Astrocyte of the spinal cord (primary cell): ENCODE data around the gene FZD2.

Experiments used
- DNase-seq: peaks from one replicate; pipeline ENCODE4 v3.0.0; 2011; ENCODE audit warnings: low read depth, low spot score
- H3K4me3 ChIP-seq: 2 replicates; pipeline ENCODE4 v1.5.1; 2011; ENCODE audit warnings: low read depth, mild to moderate bottlenecking, low read length, moderate library complexity
- CTCF ChIP-seq: IDR thresholded peaks from 2 replicates; pipeline ENCODE4 v1.5.1; 2012; ENCODE audit warnings: low read depth, mild to moderate bottlenecking, low read length, inconsistent platforms
- in situ Hi-C: cut with HindIII; loops from 2 replicates; pipeline ENCODE4 v1.10.0; 2017; ENCODE audit warnings: low sequenced_read_pairs

Gene FZD2

GRCh38 chr17:44602390-44602789, 45.1 kb downstream of the FZD2 start:
- in situ Hi-C loops, result no loop called here
- H3K4me3 ChIP-seq, result no peak overlapping the region
- DNase-seq, result no peak
- TF ChIP-seq CTCF, result no peak

GRCh38 chr17:44602970-44603369, 45.7 kb downstream of the FZD2 start:
- in situ Hi-C loops, result no loop called here
- no peak for DNase-seq
- H3K4me3 ChIP-seq, result no peak overlapping the region
- no peak for TF ChIP-seq CTCF

DNA sequence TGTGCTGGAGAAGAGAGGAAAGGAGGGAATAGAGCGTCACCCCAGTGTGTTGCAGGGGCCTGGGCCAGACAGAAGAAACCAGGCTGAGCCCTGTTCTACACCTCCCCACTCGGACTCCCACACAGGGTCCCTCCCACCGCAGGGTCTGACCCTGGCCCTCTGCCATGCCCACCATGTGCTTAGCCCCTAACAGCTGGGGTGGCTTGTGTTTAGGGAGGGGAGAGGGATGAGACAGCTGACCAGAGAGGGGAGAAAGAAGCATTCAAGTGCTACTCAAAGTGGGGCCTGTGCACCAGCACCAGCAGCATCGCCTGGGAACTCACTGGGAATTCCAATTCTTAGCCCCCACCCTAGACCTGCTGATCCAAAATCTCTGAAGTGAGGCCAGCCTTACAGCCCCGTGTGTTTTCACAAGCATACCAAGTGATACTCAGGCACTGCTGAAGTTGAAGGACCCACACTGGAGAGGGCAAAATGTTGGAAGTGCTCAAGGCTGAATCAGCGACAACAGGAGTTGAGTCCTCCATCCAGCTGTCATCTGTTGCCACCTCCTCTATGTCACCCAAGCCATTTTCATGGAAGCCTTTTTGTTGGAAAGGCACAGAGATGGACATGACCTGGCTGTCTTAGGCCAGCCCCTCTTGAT, 47.0 kb downstream of the FZD2 start:
- no peak for TF ChIP-seq CTCF
- DNase-seq, result no peak
- no peak overlapping the region for H3K4me3 ChIP-seq
- in situ Hi-C loops, result no loop called here

- no peak for TF ChIP-seq CTCF
- no peak overlapping the region for H3K4me3 ChIP-seq
- in situ Hi-C loops, result no loop called here
- DNase-seq, result no peak
Measured at GRCh38 chr17:44604768-44605485, 47.6 kb downstream of the FZD2 start.

DNA sequence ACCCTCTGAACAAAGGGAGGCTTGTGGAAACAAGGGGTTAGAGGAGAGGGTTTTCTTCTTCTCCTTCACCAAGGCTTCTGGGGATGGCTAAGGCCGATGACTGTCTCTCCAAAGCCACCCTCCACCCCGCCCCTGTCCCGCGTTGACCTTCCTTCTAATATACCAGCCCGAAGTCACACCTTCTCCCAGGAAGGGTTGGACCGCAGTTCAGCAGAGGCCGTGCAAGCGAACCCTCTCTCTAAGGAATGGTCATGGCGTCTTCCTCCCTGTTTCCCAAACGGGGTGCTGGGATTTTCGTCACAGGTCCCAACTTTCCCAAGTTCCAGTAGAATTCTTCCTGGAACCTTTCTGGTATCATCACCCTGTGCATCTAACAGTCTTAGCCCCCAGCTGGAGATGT, 49.4 kb downstream of the FZD2 start:
- TF ChIP-seq CTCF, result no peak

GRCh38 chr17:44607836-44608690, 50.8 kb downstream of the FZD2 start:
- H3K4me3 ChIP-seq, result no peak overlapping the region
- DNase-seq, result peak; percentile 75
- TF ChIP-seq CTCF, result no peak
- in situ Hi-C loops, result no loop called here

More for the DNA sequence above, 49.4 kb downstream of the FZD2 start:
- DNase-seq, result no peak
- in situ Hi-C loops, result no loop called here
- H3K4me3 ChIP-seq, result no peak overlapping the region
